Stimulated activated CD4-positive, alpha-beta T cell treated with anti-CD3 and anti-CD28 coated beads, Interleukin-1b, Interleukin-23, amount 100 ng/mL, for 48 hours (primary cell): Measurements from ENCODE around the gene SGTA.

ENCODE experiments used
- DNase-seq: peaks from one replicate; pipeline ENCODE4 v3.0.0-alpha.2; 2020

SGTA gene

GRCh38 chr19:2809387-2810140, 26.5 kb upstream of the SGTA start:
- DNase-seq, result no peak

DNA sequence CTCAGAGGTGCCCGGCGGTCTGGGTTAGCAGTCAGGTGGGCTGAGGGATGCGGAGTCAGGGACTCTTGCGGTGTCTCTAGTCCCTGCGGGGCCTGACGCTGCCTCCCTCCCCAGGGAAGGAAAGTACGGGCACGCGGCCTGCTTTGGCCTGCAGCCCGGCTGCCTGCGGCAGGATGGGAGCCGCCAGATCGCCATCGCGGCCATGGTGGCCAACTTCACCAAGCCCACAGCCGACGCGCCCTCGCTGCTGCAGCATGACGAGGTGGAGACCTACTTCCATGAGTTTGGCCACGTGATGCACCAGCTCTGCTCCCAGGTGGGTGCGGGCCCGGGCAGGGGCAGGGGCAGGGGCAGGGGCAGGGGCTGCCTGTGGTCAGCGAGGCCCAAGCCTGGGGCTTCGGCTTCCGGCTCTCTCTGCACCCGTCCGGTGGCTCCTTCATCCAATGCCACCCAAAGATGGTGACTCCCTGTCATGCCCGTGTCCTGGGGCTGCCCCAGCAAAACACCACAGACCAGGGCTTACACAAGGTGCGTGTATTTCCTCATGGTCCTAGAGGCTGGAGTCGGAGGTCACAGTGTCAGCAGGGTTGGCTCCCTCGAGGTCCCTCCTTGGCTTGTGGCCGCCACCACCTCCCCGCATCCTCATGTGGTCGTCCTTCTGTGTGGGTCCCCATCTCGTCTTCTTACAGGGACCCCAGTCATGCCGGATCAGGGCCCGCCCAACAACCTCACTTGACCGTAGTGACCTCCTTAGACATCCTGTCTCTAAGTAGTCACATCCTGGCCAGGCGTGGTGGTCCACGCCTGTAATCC, 25.3 kb upstream of the SGTA start:
- DNase-seq, result no peak

DNA sequence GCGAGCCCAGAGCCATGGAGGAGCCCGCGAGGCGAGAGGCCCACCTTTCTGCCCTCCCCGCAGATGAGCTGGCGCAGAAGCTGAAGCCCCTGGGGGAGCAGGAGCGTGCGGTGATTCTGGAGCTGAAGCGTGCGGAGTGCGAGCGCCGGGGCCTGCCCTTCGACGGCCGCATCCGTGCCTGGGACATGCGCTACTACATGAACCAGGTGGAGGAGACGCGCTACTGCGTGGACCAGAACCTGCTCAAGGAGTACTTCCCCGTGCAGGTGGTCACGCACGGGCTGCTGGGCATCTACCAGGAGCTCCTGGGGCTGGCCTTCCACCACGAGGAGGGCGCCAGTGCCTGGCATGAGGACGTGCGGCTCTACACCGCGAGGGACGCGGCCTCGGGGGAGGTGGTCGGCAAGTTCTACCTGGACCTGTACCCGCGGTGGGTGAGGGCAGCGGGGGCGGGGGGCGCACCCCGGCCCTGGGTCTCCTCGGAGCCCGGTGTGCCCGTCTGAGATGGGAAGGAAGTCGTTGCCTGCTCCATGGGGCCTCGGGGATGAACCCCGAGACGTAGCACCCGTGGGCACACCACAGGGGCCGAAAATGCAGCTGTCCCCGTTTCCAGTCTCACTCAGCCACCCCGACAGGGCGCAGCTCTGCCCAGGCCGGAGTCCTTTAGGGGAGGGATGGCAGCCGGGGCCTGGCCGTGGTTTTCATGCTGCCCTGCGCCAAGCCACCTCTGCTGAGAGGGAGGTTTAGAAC, 24.5 kb upstream of the SGTA start:
- DNase-seq, result no peak

DNA sequence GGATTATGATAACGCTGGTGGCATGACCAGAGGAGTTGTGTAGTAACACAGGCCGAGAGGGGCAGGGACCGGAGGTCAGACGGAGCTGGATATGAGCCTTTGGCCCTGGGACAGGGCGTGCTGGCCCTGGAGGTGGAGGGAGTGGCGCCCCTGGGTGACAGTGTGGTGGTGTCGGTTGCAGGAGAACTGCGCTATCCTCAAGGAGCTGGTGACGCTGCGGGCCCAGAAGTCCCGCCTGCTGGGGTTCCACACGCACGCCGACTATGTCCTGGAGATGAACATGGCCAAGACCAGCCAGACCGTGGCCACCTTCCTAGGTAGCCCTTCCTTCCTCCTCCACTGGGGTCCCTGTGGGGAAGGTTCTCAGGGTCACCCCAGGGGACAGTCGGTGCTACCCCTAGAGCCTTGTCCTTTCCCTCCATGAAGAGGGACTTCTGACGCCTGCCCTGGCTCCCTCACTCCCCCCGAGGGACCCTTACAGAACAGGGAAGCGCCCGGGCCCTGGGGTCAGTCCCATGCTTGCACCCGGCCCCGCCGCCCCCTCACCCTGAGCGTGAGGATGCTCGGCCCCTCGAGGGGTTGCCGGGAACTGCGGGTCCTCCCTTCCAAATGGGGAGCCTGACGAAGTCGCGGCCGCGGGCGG, 23.8 kb upstream of the SGTA start:
- no peak for DNase-seq

DNA sequence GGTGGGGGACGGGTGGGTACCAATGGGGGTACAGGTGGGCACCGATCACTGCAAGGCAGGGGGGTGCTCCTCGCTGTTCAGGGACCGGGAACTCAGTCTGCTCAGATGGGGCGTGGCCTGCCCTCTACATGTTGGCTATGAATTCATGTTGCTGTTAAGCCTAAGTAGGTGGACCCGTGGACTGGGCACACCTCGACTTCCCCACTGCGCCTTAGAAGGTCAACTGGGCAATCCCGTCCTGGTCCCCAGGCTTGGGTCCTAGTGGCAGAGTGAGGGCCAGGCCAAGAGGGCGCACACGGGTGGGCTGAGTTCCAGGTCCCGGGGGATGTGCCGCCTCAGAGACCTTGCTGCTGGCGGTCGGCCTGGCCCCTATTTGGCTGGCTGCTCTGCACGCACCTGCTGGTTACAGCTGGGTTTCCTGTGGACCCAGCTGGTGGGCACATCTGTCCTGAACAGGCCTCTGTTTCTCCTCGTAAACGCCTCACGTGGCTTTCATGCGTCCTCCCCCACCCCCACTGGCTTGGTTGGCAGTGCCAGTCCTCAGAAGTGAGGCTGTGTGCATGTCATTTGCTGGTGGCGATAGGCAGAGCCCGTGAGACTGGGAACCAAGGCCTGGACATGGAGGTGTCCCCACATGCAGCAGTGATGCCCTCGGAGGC, 23.0 kb upstream of the SGTA start:
- DNase-seq, result no peak

- DNase-seq, result no peak
These were observed 22.3 kb upstream of the SGTA start for GRCh38 chr19:2805261-2805900.

DNA sequence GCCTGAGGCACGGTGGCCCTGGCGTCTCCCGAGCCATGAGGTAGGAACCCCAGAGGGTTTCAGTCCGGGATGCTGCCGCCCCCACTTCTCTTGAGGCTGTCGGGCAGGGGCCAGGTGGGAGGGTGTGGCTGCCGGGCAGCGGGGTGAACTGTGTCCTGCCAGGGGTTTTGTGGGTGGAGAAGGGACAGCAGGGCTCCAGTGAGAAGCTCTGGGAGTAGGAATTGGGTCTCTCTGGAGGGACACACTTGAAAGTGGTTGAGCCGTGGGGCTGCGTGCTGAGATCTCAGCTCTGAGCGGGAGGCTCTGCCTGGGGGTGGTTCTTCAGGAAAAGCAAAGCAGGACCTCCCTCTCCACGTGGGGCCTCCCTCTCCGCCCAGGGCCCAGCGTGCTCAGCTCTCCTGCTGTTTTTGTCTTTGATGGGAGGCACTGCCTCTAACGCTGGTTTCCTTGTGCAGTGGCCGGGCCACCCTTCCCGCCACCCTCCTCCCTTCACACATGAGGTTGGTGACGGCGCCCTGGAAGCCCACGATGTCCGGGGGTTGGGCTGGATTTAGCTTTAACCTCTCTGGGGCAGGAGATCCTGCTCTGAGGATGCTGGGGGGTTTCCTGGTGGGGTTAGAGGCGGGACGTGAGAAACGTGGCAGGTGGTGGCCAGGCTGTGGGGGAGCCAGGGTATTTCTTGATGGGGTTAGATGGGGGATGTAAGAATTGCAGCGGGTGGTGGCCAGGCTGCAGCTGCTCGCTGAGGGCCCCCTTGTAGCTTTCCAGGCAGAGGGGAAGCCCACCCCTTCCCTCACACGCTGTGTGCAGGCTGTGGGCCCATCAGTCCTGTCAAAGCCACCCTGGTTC, 21.3 kb upstream of the SGTA start:
- DNase-seq, result no peak

DNA sequence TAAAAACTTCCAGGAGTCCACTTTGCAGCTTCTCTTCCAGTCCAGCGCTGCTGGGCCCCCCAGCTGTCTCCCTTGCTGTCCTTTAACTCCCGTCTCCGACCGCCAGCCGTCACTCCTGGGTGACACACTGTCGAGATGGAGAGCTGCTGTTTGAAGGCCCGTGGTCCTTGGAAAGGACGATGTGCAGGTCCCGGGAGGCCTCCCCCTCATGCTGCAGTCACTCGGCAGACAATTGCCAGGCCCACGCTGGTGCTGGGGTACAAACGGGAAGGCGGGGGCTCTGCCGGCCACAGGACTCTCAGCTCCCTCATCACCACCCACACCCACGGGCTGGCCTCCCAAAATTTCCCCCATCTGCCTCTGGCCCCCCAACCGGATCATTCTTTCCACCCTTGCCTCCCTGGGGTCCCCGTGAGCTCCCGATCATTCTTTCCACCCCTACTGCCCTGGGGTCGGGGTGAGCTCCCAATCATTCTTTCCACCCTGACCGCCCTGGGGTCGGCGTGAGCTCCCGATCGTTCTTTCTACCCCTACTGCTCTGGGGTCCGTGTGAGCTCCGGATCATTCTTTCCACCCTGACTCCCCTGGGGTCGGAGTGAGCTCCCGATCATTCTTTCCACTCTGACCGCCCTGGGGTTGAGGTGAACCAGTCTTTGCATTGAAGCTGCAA, 20.5 kb upstream of the SGTA start:
- DNase-seq, result no peak

- no peak for DNase-seq
These were observed 19.8 kb upstream of the SGTA start for GRCh38 chr19:2802826-2803225.

GRCh38 chr19:2800506-2800905, 17.4 kb upstream of the SGTA start:
- DNase-seq, result no peak

GRCh38 chr19:2799273-2800020, 16.4 kb upstream of the SGTA start:
- no peak for DNase-seq

GRCh38 chr19:2798733-2799132, 15.7 kb upstream of the SGTA start:
- DNase-seq, result no peak

DNA sequence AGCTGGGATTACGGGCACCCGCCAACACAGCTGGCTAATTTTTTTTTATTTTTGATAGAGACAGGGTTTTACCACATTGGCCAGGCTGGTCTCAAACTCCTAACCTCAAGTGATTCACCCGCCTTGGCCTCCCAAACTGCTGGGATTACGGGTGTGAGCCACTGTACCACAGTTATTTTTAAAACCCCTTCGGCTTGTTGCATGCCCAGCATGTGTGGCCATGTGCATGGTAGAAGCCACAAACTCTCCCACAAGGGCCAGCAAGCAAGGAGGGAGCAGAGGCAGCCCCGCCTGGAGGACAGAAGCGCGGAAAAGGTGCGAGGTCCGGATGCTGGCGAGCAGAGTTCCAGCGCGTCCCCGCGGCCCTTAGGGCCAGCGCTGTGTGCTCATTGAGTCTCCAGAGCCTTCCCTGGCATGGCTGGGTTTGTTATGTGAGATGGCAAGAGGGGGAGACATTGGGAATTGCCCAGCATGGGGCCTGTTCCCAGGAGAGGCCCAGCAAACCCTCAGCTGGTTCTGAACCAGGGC, 15.1 kb upstream of the SGTA start:
- no peak for DNase-seq

- no peak for DNase-seq
These were observed 14.2 kb upstream of the SGTA start for GRCh38 chr19:2797280-2797679.

DNA sequence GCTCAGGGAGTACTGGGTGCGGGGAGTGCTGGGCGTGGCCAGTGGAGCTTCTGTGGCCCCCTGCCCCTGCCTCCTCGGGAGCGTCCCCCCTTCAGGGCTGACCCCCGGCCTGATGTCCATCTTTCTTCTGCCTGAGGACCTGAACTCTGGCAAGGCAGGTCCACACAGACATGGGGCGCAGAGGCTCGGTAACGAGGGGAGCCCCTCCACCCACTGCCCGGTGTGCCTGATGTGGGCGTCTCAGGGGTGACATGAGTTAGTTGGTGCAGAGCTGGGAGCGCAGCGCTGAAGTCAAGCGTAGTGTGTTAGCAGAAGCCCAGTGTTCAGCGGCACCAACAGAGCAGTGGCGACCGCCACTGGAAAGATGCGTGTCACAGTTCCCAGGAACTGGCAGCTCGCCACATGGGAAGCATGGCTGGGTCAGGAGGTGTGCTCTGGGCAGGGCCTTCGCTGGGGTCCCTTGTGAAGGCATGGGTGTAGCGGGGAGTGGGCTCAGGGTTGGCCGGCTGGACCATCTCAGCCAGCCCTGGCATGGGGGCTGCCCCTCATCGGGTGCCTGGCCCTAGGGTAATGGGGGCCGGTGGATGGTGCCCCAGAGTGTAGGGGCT, 13.7 kb upstream of the SGTA start:
- DNase-seq, result no peak

DNA sequence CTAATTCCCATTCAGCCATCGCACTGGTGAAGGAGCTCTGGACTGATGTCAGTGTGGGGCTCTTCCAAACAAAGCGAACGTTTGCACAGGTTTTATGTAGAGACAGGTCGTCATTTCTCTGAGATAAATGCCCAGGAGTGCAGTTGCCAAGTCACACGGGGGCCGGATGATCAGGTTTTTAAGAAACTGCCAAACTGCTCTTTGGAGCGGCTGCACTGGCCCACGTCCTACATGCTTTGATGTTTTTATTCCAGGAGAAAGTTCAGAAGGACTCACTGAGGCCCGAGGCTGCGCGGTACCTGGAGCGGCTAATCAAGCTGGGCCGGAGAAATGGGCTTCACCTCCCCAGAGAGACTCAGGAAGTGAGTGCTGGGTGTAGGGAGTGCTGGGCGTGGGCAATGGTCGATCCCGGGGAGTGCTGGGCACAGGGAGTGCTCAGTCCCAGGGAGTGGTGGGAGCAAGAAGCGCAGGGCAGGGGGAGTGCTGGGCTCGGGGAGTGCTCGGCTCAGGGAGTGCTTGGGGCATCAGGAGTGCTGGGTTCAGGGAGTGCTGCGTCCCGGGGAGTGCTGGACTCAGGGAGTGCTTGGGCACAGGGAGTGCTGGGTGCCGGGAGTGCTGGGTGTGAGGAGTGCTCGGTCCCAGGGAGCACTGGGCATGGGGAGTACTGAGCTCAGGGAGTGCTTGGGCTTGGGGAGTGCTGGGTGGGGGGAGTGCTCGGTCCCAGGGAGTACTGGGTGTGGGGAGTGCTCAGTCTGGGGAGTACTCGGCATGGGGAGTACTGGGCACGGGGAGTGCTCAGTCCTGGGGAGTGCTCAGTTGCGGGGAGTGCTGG, 13.0 kb upstream of the SGTA start:
- DNase-seq, result no peak

DNA sequence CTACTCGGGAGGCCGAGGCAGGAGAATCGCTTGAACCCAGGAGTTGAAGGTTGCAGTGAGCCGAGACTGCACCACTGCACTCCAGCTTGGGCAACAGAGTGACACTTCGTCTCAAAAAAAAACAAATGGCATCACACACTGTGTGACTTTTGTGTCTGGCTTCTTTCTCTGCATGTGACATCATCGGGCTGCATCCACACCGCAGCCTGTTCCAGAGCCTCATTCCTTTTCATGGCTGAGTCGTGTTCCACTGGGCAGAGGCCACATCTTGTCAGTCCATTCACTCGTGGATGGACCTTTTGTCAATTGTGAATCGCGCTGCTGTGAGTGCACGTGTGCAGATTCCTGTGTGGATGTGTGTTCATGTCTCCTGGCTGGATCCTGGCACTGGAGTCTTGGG, 10.5 kb upstream of the SGTA start:
- no peak for DNase-seq

DNA sequence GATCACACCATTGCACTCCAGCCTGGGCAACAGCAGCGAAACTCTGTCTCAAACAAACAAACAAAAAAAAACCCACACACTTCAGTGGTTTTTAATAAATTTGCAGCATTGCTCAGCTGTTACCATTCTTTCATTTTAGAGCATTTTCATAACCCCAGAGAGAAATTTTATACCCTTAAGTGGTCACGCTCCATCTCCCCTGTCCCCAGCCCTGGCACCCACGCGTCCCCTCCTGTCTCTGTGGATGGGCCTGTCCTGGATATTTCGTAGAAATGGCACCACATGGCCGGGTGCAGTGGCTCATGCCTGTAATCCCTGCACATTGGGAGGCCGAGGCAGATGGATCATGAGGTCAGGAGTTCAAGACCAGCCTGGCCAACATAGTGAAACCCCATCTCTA, 10.1 kb upstream of the SGTA start:
- DNase-seq, result no peak
